ENCODE results near the gene SEMA5A. TPM values are rescaled to one million over a fixed set of nuclear protein-coding genes. Genes with fewer than 3 reads are reported as not detected.

Gene SEMA5A
- total RNA-seq, 1 experiment from 2014 or later, result 0.15 TPM

DNA sequence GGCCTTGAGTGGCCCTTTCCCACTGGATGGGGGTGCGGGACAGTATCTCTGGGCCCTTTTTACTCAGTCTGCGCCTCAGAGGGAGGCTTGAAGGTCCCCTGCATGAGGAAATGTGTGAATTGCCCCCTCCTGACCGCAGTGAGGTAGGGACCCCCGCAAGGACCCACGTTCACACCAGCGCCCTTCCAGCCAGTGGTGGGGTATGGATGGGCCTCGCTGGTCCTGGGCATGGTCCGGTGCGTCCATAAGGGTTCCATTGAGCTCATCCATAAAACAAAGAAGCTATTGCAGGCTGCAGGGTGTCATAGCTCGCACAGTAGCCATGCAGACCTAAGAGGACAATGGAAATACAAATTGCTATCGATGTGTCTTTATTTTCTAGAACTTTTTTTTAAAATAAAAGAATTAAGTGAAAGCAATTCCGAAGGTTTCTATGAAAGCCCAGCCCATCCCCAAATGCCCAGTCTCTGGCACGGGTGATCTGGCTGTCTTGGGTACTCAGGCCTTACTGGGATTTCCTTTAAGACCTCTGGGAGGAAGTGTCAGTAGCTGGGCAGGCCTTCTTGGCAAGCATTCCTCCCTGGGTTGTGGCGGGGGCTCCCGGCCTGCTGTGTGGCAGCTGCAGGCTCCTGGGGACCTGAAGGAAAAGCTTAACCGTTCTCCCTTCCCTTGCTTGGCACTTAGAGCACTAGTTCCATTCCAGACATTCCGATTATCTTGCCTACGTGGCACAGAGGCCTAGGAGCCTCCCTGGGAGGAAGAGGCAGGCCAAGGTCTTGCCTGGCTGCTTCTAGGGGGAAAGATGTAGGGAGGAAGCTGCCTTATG lies 1.5 kb upstream of the SEMA5A start:
- DNase-seq (ENCODE audit: low read depth, low spot score) (no peak), ATAC-seq (no peak)
- intact Hi-C loops (cut with micrococcal nuclease; ENCODE audit: unreplicated experiment), result no loop called here

DNA sequence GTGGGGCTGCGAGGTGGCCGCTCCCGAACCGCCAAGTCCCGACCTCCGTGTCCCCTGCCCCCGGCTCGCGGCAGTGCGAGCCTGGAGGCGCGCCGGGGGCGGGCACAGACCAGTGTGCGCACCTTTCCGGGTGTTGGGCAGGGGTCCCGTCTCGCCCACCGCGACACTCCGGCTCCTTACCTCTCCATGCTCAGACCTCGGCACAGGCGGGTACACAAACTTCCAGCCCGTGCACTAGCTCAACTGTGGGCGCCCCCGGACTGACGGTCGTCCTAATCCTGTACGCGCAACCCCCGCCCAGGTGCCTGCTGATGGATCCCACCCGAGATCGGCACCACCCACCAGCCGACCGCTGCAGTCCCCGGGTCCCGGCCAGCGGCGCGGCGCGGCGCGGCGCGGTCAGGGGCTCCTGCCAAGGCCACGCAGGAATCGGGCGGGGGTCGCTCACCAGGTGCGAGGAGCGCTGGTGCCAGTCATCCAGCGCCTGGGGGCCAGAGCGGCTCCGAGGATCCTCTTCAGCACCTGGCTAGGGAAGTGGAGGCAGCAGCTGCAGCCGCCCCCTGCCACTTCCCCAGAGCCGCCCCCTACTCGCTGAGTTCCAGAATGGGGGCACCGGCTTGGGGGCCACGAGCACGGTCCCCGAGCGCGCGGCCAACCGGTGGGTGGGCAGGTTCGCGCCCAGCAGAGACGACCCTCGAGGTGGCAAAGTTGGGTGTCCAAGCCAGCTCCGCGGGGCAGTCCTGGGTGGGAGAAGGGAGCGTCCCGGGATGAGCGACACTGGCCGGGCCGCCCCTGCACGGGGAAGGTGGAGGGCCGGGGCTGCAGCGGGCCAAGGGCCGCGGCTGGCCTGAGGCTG lies 511 bp downstream of the SEMA5A start:
- POLR2A ChIA-PET, result no interaction called here
- TF ChIP-seq POLR2AphosphoS5 (IDR thresholded peaks at IDR 0.05; ENCODE audit: low read depth, low read length) (no peak), TCF7L2 (IDR thresholded peaks at IDR 0.05; ENCODE audit: low read depth, low read length) (no peak), SIN3A (IDR thresholded peaks at IDR 0.05; ENCODE audit: borderline replicate concordance, insufficient read depth, low read depth, low read length) (no peak)
- TF ChIP-seq, protein P1, sequence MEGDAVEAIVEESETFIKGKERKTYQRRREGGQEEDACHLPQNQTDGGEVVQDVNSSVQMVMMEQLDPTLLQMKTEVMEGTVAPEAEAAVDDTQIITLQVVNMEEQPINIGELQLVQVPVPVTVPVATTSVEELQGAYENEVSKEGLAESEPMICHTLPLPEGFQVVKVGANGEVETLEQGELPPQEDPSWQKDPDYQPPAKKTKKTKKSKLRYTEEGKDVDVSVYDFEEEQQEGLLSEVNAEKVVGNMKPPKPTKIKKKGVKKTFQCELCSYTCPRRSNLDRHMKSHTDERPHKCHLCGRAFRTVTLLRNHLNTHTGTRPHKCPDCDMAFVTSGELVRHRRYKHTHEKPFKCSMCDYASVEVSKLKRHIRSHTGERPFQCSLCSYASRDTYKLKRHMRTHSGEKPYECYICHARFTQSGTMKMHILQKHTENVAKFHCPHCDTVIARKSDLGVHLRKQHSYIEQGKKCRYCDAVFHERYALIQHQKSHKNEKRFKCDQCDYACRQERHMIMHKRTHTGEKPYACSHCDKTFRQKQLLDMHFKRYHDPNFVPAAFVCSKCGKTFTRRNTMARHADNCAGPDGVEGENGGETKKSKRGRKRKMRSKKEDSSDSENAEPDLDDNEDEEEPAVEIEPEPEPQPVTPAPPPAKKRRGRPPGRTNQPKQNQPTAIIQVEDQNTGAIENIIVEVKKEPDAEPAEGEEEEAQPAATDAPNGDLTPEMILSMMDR (IDR thresholded peaks at IDR 0.05), result no peak
- TF ChIP-seq, protein P2, sequence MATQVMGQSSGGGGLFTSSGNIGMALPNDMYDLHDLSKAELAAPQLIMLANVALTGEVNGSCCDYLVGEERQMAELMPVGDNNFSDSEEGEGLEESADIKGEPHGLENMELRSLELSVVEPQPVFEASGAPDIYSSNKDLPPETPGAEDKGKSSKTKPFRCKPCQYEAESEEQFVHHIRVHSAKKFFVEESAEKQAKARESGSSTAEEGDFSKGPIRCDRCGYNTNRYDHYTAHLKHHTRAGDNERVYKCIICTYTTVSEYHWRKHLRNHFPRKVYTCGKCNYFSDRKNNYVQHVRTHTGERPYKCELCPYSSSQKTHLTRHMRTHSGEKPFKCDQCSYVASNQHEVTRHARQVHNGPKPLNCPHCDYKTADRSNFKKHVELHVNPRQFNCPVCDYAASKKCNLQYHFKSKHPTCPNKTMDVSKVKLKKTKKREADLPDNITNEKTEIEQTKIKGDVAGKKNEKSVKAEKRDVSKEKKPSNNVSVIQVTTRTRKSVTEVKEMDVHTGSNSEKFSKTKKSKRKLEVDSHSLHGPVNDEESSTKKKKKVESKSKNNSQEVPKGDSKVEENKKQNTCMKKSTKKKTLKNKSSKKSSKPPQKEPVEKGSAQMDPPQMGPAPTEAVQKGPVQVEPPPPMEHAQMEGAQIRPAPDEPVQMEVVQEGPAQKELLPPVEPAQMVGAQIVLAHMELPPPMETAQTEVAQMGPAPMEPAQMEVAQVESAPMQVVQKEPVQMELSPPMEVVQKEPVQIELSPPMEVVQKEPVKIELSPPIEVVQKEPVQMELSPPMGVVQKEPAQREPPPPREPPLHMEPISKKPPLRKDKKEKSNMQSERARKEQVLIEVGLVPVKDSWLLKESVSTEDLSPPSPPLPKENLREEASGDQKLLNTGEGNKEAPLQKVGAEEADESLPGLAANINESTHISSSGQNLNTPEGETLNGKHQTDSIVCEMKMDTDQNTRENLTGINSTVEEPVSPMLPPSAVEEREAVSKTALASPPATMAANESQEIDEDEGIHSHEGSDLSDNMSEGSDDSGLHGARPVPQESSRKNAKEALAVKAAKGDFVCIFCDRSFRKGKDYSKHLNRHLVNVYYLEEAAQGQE (IDR thresholded peaks at IDR 0.05; ENCODE audit: insufficient read depth in 1 of 2, low read depth in 2 of 2, low read length in 1 of 2), result no peak
- intact Hi-C loops (cut with micrococcal nuclease; ENCODE audit: unreplicated experiment) (no loop called here), in situ Hi-C loops (cut with HindIII; ENCODE audit: low pct_unique_long_range_greater_than_20kb, low sequenced_read_pairs) (loop anchor here (25.0 kb wide), 1 partner anchor 1608 kb away; no protein-coding TSS in a partner anchor)
- H3K4me1 ChIP-seq (ENCODE audit: control insufficient read depth, insufficient read depth, low read length), result peaks cover 9% of the 10 kb centered on the region
- DNase-seq (ENCODE audit: low read depth, low spot score) (no peak), ATAC-seq (peak; percentile 4; the same call in 1 of the 2 replicates)
- no peak overlapping the region for H3K27ac ChIP-seq (ENCODE audit: low read length)
- no peaks in the 10 kb centered on the region for H3K9me3 ChIP-seq (ENCODE audit: control insufficient read depth, insufficient read depth, low read depth, low read length)
- H3K36me3 ChIP-seq (ENCODE audit: control insufficient read depth, insufficient read depth, low read length), result no peaks in the 10 kb centered on the region
- H3K4me3 ChIP-seq (ENCODE audit: low read depth in 2 of 2, low read length in 2 of 2), result peak overlapping the region; percentile 36 to 44
- CTCF ChIA-PET, result no interaction called here
- H3K27me3 ChIP-seq (ENCODE audit: control insufficient read depth, insufficient read depth, low read length), result peaks cover 22% of the 10 kb centered on the region
- BruUV-seq (replicated peaks), result no TSS peak

More for the DNA sequence above, 1.5 kb upstream of the SEMA5A start:
- in situ Hi-C loops (cut with HindIII; ENCODE audit: low pct_unique_long_range_greater_than_20kb, low sequenced_read_pairs), result loop anchor here (25.0 kb wide), 1 partner anchor 1610 kb away; no protein-coding TSS in a partner anchor
- Histone ChIP-seq H3K27ac (ENCODE audit: low read length) (no peak overlapping the region), H3K4me1 (ENCODE audit: control insufficient read depth, insufficient read depth, low read length) (peaks cover 9% of the 10 kb centered on the region), H3K4me3 (ENCODE audit: low read depth in 2 of 2, low read length in 2 of 2) (no peak overlapping the region), H3K36me3 (ENCODE audit: control insufficient read depth, insufficient read depth, low read length) (no peaks in the 10 kb centered on the region), H3K27me3 (ENCODE audit: control insufficient read depth, insufficient read depth, low read length) (peaks cover 16% of the 10 kb centered on the region), H3K9me3 (ENCODE audit: control insufficient read depth, insufficient read depth, low read depth, low read length) (no peaks in the 10 kb centered on the region)
- TF ChIP-seq TCF7L2 (IDR thresholded peaks at IDR 0.05; ENCODE audit: low read depth, low read length), result no peak
- no peak for TF ChIP-seq POLR2AphosphoS5 (IDR thresholded peaks at IDR 0.05; ENCODE audit: low read depth, low read length)
- no peak for TF ChIP-seq SIN3A (IDR thresholded peaks at IDR 0.05; ENCODE audit: borderline replicate concordance, insufficient read depth, low read depth, low read length)
- TF ChIP-seq, protein P1 (IDR thresholded peaks at IDR 0.05), result no peak
- TF ChIP-seq, protein P2 (IDR thresholded peaks at IDR 0.05; ENCODE audit: insufficient read depth in 1 of 2, low read depth in 2 of 2, low read length in 1 of 2), result no peak
- POLR2A ChIA-PET, result no interaction called here
- CTCF ChIA-PET, result no interaction called here
- BruUV-seq (replicated peaks), result no TSS peak
